HL-60 (cell line): ENCODE results near the gene DIP2C.
"Not testable (repeated sequence)": the region's sequence is repeated elsewhere in the genome, so short reads cannot be mapped to it uniquely, and the experiment has no call there.

Source experiments
- DNase-seq, 2 experiments: peaks; one replicate each; pipeline ENCODE4 v3.0.0-alpha.2; 2010 to 2020; ENCODE audit warnings: low read depth in 1 of 2, low spot score in 1 of 2
- H3K27ac ChIP-seq: fragments of 250-450 bp; sonication (Bioruptor Pico); replicated peaks from 2 replicates; pipeline ENCODE4 v1.5.1; 2020; ENCODE audit warnings: mild to moderate bottlenecking, moderate library complexity
- H3K27me3 ChIP-seq: fragments of 250-450 bp; sonication (Bioruptor Pico); 2 replicates; pipeline ENCODE4 v1.5.1; 2021; ENCODE audit warnings: mild to moderate bottlenecking, moderate library complexity; ENCODE audit not compliant: insufficient read depth, poor library complexity, severe bottlenecking
- H3K4me3 ChIP-seq: replicated peaks from 2 replicates; pipeline ENCODE4 v1.5.1; 2011; ENCODE audit warnings: mild to moderate bottlenecking, control low read depth, low read length; ENCODE audit not compliant: insufficient read depth
- GABPA ChIP-seq: IDR thresholded peaks from 2 replicates; pipeline ENCODE4 v1.6.1; 2012; ENCODE audit warnings: low read depth
- POLR2AphosphoS5 ChIP-seq: IDR thresholded peaks from 2 replicates; pipeline ENCODE4 v1.6.1; 2012; ENCODE audit warnings: low read depth
- SPI1 ChIP-seq: IDR thresholded peaks from 2 replicates; pipeline ENCODE4 v1.6.1; 2012; ENCODE audit warnings: low read depth, mild to moderate bottlenecking, borderline replicate concordance
- TF ChIP-seq, protein P1 (sequence below): IDR thresholded peaks from one replicate; pipeline ENCODE4 v1.5.1; 2011; ENCODE audit warnings: low read length, control low read depth, inconsistent platforms; ENCODE audit not compliant: insufficient read depth
- TF ChIP-seq, protein P2 (sequence below): IDR thresholded peaks from 2 replicates; pipeline ENCODE4 v1.6.1; 2012; ENCODE audit warnings: low read depth; ENCODE audit not compliant: insufficient replicate concordance

The DIP2C gene

DNA sequence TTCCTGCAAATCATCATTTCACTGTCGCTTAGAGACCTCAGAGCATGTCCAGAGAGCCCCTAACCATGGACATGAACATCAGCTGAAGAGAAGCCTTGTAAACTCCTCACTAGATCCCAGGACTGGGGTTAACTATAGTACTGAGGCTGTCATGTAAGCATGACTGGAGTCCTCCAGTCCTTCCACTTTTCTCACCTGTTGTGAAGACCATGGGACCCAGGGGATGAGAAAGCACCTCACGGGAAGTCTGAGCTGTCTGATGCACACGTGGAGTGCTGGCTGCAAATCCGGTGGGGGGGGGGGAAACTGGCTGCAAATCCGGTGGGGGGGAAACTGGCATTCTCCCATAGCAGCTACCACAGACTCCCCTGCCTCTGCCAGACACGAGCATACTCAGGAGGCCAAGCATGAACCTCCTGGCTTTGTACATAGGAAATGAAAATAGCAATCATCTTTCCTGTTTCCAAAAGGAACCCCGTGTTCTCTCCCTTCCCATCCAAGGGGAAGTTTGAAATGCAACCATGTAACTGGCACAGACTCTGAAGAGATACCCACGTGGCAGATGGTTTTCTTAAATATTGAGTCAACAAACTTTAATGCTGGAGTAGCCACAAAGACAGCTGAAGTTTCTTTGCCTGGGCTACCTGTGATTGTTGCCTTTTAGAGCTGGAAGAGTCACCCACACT, 292.8 kb downstream of the DIP2C start:
- Histone ChIP-seq H3K4me3 (no peak overlapping the region), H3K27me3 (no peaks in the 10 kb centered on the region), H3K27ac (no peak overlapping the region)
- DNase-seq, result no peak
- TF ChIP-seq SPI1 (no peak), POLR2AphosphoS5 (no peak), GABPA (no peak)
- TF ChIP-seq, protein P1, sequence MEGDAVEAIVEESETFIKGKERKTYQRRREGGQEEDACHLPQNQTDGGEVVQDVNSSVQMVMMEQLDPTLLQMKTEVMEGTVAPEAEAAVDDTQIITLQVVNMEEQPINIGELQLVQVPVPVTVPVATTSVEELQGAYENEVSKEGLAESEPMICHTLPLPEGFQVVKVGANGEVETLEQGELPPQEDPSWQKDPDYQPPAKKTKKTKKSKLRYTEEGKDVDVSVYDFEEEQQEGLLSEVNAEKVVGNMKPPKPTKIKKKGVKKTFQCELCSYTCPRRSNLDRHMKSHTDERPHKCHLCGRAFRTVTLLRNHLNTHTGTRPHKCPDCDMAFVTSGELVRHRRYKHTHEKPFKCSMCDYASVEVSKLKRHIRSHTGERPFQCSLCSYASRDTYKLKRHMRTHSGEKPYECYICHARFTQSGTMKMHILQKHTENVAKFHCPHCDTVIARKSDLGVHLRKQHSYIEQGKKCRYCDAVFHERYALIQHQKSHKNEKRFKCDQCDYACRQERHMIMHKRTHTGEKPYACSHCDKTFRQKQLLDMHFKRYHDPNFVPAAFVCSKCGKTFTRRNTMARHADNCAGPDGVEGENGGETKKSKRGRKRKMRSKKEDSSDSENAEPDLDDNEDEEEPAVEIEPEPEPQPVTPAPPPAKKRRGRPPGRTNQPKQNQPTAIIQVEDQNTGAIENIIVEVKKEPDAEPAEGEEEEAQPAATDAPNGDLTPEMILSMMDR, result no peak
- TF ChIP-seq, protein P2, sequence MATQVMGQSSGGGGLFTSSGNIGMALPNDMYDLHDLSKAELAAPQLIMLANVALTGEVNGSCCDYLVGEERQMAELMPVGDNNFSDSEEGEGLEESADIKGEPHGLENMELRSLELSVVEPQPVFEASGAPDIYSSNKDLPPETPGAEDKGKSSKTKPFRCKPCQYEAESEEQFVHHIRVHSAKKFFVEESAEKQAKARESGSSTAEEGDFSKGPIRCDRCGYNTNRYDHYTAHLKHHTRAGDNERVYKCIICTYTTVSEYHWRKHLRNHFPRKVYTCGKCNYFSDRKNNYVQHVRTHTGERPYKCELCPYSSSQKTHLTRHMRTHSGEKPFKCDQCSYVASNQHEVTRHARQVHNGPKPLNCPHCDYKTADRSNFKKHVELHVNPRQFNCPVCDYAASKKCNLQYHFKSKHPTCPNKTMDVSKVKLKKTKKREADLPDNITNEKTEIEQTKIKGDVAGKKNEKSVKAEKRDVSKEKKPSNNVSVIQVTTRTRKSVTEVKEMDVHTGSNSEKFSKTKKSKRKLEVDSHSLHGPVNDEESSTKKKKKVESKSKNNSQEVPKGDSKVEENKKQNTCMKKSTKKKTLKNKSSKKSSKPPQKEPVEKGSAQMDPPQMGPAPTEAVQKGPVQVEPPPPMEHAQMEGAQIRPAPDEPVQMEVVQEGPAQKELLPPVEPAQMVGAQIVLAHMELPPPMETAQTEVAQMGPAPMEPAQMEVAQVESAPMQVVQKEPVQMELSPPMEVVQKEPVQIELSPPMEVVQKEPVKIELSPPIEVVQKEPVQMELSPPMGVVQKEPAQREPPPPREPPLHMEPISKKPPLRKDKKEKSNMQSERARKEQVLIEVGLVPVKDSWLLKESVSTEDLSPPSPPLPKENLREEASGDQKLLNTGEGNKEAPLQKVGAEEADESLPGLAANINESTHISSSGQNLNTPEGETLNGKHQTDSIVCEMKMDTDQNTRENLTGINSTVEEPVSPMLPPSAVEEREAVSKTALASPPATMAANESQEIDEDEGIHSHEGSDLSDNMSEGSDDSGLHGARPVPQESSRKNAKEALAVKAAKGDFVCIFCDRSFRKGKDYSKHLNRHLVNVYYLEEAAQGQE, result no peak

DNA sequence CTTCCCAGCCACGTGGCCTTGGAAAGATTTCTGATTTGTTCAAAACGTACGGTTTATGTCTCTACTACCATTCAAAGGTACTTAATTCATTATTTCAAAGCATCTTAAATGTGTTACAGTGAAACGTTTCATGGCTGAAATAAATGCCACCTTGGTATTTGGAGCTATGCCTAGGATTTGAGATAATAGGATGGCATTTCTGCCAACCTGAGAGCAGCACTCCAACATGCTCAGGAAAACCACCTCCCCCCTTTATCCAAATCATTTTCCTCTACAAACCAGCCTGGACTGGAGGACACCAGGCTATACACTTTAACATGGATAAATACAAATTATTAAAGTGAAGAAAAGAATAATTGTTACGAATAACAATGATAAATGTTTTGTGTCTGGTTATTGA, 293.4 kb downstream of the DIP2C start:
- no peak for TF ChIP-seq SPI1
- TF ChIP-seq, protein P1, result no peak
- Histone ChIP-seq H3K4me3 (no peak overlapping the region), H3K27me3 (no peaks in the 10 kb centered on the region), H3K27ac (no peak overlapping the region)
- DNase-seq, result no peak

DNA sequence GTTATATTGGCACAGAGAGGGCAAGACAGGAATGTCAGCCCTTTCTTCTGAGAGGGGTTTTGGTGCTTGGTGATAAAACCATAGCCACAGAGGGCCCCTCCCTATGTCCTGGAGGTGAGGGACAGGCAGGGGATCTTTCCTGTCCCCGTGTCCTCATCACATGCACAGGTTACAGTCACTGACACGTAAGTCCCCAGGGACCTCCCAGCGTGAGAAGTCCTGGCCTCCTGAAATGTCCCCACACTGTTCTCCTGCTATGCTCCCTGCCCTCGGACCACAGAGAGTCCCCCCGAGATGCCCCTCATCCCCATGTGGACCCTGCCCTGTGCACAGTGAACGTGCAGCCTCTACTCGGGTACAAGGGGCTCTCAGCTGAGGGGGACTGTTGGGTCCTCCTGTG, 293.8 kb downstream of the DIP2C start:
- H3K27me3 ChIP-seq, result no peaks in the 10 kb centered on the region
- TF ChIP-seq GABPA (no peak), SPI1 (no peak), POLR2AphosphoS5 (no peak)
- TF ChIP-seq, protein P2, result no peak
- TF ChIP-seq, protein P1, result no peak
- no peak overlapping the region for H3K4me3 ChIP-seq
- no peak for DNase-seq
- no peak overlapping the region for H3K27ac ChIP-seq

DNA sequence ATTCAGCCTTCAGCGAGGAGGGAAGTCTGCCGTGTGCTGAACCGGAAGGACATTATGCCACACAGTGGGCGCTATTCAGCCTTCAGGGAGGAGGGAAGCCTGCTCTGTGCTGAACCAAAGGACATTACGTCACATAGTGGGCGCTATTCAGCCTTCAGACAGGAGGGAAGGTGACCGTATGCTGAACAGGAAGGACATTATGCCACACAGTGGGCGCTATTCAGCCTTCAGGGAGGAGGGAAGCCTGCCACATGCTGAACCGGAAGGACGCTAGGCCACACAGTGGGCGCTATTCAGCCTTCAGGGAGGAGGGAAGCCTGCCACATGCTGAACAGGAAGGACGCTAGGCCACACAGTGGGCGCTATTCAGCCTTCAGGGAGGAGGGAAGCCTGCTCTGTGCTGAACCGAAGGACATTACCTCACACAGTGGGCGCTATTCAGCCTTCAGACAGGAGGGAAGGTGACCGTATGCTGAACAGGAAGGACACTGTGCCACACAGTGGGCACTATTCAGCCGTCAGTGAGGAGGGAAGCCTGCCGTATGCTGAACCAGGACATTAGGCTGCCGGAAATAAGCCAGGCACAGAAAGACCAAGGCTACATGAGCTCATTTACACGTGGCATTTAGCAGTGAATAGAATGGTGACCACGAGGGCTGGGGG, 294.9 kb downstream of the DIP2C start:
- DNase-seq, result peak in 1 of 2 experiments; percentile 1
- H3K4me3 ChIP-seq, H3K27me3 ChIP-seq, H3K27ac ChIP-seq: not testable (repeated sequence)
